HEK293 (cell line): ENCODE measurements around the gene TMEM212.

Source experiments
- CTCF ChIP-seq: fragments of 450-650 bp; formaldehyde crosslinking; IDR thresholded peaks from 2 replicates; pipeline ENCODE4 v1.5.1; 2016; ENCODE audit warnings: missing biosample characterization, missing genetic modification characterization
- KLF16 ChIP-seq: fragments of 450-650 bp; formaldehyde crosslinking; IDR thresholded peaks from 2 replicates; pipeline ENCODE4 v1.5.1; 2017; ENCODE audit warnings: missing biosample characterization, missing genetic modification characterization
- PRDM4 ChIP-seq: fragments of 450-650 bp; formaldehyde crosslinking; IDR thresholded peaks from 2 replicates; pipeline ENCODE4 v1.5.1; 2017; ENCODE audit warnings: missing biosample characterization, missing genetic modification characterization
- ZBTB11 ChIP-seq: fragments of 450-650 bp; formaldehyde crosslinking; conservative IDR thresholded peaks from 2 replicates; pipeline ENCODE4 v1.5.1; 2016; ENCODE audit warnings: low read depth, missing biosample characterization, missing genetic modification characterization
- ZBTB7A ChIP-seq: fragments of 450-650 bp; formaldehyde crosslinking; IDR thresholded peaks from 2 replicates; pipeline ENCODE4 v1.5.1; 2016; ENCODE audit warnings: low read depth, missing biosample characterization, missing genetic modification characterization
- ZNF561 ChIP-seq: fragments of 450-650 bp; IDR thresholded peaks from 2 replicates; pipeline ENCODE4 v1.5.1; 2018; ENCODE audit warnings: missing biosample characterization, missing genetic modification characterization, borderline replicate concordance

DNA sequence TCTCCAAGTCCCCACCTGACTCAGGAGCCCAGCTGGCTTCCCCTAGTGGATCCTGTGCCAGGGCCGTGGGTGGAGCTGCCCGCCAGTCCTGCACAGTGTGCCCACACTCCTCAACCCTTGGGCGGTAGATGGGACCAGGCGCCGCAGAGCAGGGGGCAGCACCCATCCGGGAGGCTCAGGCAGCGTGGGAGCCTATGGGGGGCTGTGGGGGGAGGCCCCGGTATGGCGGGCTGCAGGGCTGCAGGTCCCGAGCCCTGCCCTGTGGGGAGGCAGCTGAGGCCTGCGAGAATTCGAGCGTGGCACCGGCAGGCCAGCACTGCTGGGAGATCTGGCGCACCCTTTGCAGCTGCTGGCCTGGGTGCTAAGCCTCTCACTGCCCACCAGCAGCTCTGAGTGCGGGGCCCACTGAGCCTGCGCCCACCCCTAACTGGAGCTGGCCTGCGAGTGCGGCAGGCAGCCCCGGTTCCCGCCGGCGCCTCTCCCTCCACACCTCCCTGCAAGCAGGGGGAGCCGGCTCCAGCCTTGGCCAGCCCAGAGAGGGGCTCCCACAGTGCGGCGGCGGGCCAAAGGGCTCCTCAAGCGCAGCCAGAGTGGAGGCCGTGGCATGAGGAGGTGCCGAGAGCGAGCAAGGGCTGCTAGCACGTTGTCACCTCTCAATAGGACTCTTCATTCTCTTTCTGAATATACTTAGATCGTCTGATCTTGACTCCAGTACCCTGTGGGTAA lies 64.0 kb downstream of the TMEM212 start:
- TF ChIP-seq PRDM4 (tag by site-specific recombination): no peak
- no peak for TF ChIP-seq CTCF
- no peak for TF ChIP-seq KLF16 (tag by site-specific recombination)
- TF ChIP-seq ZBTB11 (tag by site-specific recombination): no peak
- no peak for TF ChIP-seq ZNF561 (tag by site-specific recombination)
- TF ChIP-seq ZBTB7A: no peak
